Upper lobe of left lung (tissue), 6 donors: ENCODE data around the gene KCNH1. TPM values are rescaled to one million over a fixed set of nuclear protein-coding genes. Genes with fewer than 3 reads are reported as not detected.

Experiments used
- ATAC-seq, 2 donors: fragments of 200-7000 bp; cut with Tn5 transposase; one replicate each; pipeline ENCODE4 v1.9.1; 2022; ENCODE audit warnings: mild to moderate bottlenecking in 2 of 2, moderate library complexity in 2 of 2; ENCODE audit not compliant: low FRiP score in 2 of 2
- DNase-seq, 2 donors: peaks; one replicate each; pipeline ENCODE4 v3.0.0-alpha.2; 2019 to 2020
- H3K27ac ChIP-seq, 4 donors: fragments of 200-600 bp; sonication (generic); one replicate each; pipeline ENCODE4 v1.5.1; 2016 to 2019
- H3K27me3 ChIP-seq, 4 donors: fragments of 200-600 bp; sonication (generic); one replicate each; pipeline ENCODE4 v1.5.1; 2017 to 2019
- H3K36me3 ChIP-seq, 4 donors: fragments of 200-600 bp; sonication (generic); one replicate each; pipeline ENCODE4 v1.5.1; 2016 to 2019
- H3K4me1 ChIP-seq, 4 donors: fragments of 200-600 bp; sonication (generic); one replicate each; pipeline ENCODE4 v1.5.1; 2018 to 2019
- H3K4me3 ChIP-seq, 4 donors: fragments of 200-600 bp; sonication (generic); one replicate each; pipeline ENCODE4 v1.5.1; 2017 to 2019; ENCODE audit warnings: mild to moderate bottlenecking in 2 of 4, moderate library complexity in 1 of 4
- H3K9me3 ChIP-seq, 4 donors: fragments of 200-600 bp; sonication (generic); one replicate each; pipeline ENCODE4 v1.5.1; 2018 to 2019
- EP300 ChIP-seq, 4 donors: sonication (generic); formaldehyde crosslinking; IDR thresholded peaks; one replicate each; pipeline ENCODE4 v1.5.1; 2017; ENCODE audit warnings: antibody characterized with exemption in 4 of 4, control low read depth in 2 of 4
- POLR2A ChIP-seq, 4 donors: fragments of 450-650 bp; IDR thresholded peaks; one replicate each; pipeline ENCODE4 v1.5.1; 2016 to 2017; ENCODE audit warnings: antibody characterized with exemption in 4 of 4, mild to moderate bottlenecking in 2 of 4
- POLR2AphosphoS5 ChIP-seq, 2 donors: sonication (generic); formaldehyde crosslinking; IDR thresholded peaks; one replicate each; pipeline ENCODE4 v1.5.1; 2017; ENCODE audit warnings: antibody characterized with exemption in 2 of 2
- WGBS, 2 donors: methylation state at CpG; one replicate each; pipeline ENCODE4 v1.1.5; 2017 to 2018; 5-methylcytosine and 5-hydroxymethylcytosine counted together
- total RNA-seq, 6 donors: library from RNA; depleted of rRNA in 4 of 6; stranded (reverse); fragments of >200 nt in 4 of 6; gene quantifications; one replicate each; pipeline versions ENCODE4 v1.1.0 to v1.2.1, GENCODE V29; 2016 to 2021
- TF ChIP-seq, protein P1 (sequence below), 6 experiments: fragments of 450-650 bp in 4 of 6; fragments of 200-600 bp in 2 of 6; sonication (generic) in 2 of 6; IDR thresholded peaks; one replicate each; pipeline ENCODE4 v1.5.1; 2016 to 2019; ENCODE audit warnings: antibody characterized with exemption in 6 of 6
- donor health status: DM: no; HTN: no; CAD: no; lungs with moderate emphysema.
- donor health status: DM: no; HTN: yes; CAD: no; lungs with severe emphysema.

KCNH1 gene
- total RNA-seq, 6 donors from 2014 or later = 0.09 TPM; not detected in 5

- Histone ChIP-seq H3K36me3 (no peaks in the 10 kb centered on the region), H3K9me3 (no peaks in the 10 kb centered on the region), H3K27ac (no peak overlapping the region), H3K4me3 (no peak overlapping the region), H3K27me3 (no peaks in the 10 kb centered on the region), H3K4me1 (no peaks in the 10 kb centered on the region)
- no peak for TF ChIP-seq POLR2AphosphoS5 (IDR thresholded peaks at IDR 0.05)
- no peak for TF ChIP-seq POLR2A (IDR thresholded peaks at IDR 0.05)
- TF ChIP-seq, protein P1, sequence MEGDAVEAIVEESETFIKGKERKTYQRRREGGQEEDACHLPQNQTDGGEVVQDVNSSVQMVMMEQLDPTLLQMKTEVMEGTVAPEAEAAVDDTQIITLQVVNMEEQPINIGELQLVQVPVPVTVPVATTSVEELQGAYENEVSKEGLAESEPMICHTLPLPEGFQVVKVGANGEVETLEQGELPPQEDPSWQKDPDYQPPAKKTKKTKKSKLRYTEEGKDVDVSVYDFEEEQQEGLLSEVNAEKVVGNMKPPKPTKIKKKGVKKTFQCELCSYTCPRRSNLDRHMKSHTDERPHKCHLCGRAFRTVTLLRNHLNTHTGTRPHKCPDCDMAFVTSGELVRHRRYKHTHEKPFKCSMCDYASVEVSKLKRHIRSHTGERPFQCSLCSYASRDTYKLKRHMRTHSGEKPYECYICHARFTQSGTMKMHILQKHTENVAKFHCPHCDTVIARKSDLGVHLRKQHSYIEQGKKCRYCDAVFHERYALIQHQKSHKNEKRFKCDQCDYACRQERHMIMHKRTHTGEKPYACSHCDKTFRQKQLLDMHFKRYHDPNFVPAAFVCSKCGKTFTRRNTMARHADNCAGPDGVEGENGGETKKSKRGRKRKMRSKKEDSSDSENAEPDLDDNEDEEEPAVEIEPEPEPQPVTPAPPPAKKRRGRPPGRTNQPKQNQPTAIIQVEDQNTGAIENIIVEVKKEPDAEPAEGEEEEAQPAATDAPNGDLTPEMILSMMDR (IDR thresholded peaks at IDR 0.05) = no peak
- WGBS, 2 donors = 39 to 45% methylated on average over 2 of the region's 2 CpGs
- no peak for DNase-seq
- ATAC-seq = no peak
These were observed 369.4 kb downstream of the KCNH1 start for GRCh38 chr1:210764536-210764935.

DNA sequence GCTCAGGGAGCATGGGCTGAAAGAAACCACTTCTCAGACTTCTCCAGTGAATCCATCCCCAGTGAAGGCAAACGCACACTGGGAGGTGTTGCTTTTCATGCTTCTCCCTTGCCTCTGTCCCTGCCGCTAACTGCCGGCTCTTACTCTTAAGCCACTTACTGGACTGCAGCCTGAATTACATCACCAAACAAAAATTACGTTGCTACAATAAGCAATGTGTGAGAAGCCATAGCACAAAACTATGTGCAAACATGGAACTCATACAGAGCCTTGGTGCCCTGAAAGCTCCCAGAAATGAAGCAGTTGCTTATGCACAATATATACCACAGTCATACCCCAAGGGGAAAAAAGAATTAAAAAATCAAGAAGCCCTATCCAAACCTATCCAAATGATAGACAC, 375.2 kb downstream of the KCNH1 start:
- Histone ChIP-seq H3K27ac (no peak overlapping the region), H3K36me3 (no peaks in the 10 kb centered on the region), H3K9me3 (no peaks in the 10 kb centered on the region), H3K4me3 (no peak overlapping the region), H3K4me1 (no peaks in the 10 kb centered on the region), H3K27me3 (no peaks in the 10 kb centered on the region)
- 56 to 72% methylated on average over 4 of the region's 4 CpGs for WGBS, 2 donors
- no peak for ATAC-seq
- no peak for DNase-seq
- TF ChIP-seq EP300 (IDR thresholded peaks at IDR 0.05) (no peak), POLR2A (IDR thresholded peaks at IDR 0.05) (no peak), POLR2AphosphoS5 (IDR thresholded peaks at IDR 0.05) (no peak)
- TF ChIP-seq, protein P1 (IDR thresholded peaks at IDR 0.05) = no peak

- TF ChIP-seq POLR2AphosphoS5 (IDR thresholded peaks at IDR 0.05) (no peak), EP300 (IDR thresholded peaks at IDR 0.05) (no peak), POLR2A (IDR thresholded peaks at IDR 0.05) (no peak)
- TF ChIP-seq, protein P1 (IDR thresholded peaks at IDR 0.05) = no peak
- Histone ChIP-seq H3K27ac (no peak overlapping the region), H3K4me1 (no peaks in the 10 kb centered on the region), H3K9me3 (no peaks in the 10 kb centered on the region), H3K36me3 (no peaks in the 10 kb centered on the region), H3K4me3 (no peak overlapping the region), H3K27me3 (no peaks in the 10 kb centered on the region)
- DNase-seq (no peak), ATAC-seq (no peak)
- WGBS, 2 donors = 89 to 100% methylated on average over 1 of the region's 1 CpG
These were observed 375.7 kb downstream of the KCNH1 start for GRCh38 chr1:210758261-210758660.

GRCh38 chr1:210757677-210758076, 376.3 kb downstream of the KCNH1 start:
- Histone ChIP-seq H3K27ac (no peak overlapping the region), H3K27me3 (no peaks in the 10 kb centered on the region), H3K4me3 (no peak overlapping the region), H3K9me3 (no peaks in the 10 kb centered on the region), H3K4me1 (no peaks in the 10 kb centered on the region), H3K36me3 (no peaks in the 10 kb centered on the region)
- peak in 1 of 2 donors; percentile 26 for ATAC-seq
- WGBS, 2 donors = 36 to 89% methylated on average over 1 of the region's 1 CpG
- DNase-seq = no peak
- TF ChIP-seq POLR2AphosphoS5 (IDR thresholded peaks at IDR 0.05) (no peak), POLR2A (IDR thresholded peaks at IDR 0.05) (no peak)

- Histone ChIP-seq H3K4me1 (no peaks in the 10 kb centered on the region), H3K27me3 (no peaks in the 10 kb centered on the region), H3K27ac (no peak overlapping the region), H3K4me3 (no peak overlapping the region), H3K36me3 (no peaks in the 10 kb centered on the region), H3K9me3 (no peaks in the 10 kb centered on the region)
- ATAC-seq (no peak), DNase-seq (no peak)
- WGBS, 2 donors = 92 to 97% methylated on average over 4 of the region's 4 CpGs
- TF ChIP-seq POLR2A (IDR thresholded peaks at IDR 0.05) = no peak
- no peak for TF ChIP-seq POLR2AphosphoS5 (IDR thresholded peaks at IDR 0.05)
- TF ChIP-seq, protein P1 (IDR thresholded peaks at IDR 0.05) = no peak
- no peak for TF ChIP-seq EP300 (IDR thresholded peaks at IDR 0.05)
These were observed 377.8 kb downstream of the KCNH1 start for GRCh38 chr1:210755991-210756659.
